HG02840 (cell line): Measurements from ENCODE around the gene ITGB1BP2.
"Not testable (repeated sequence)": the region's sequence is repeated elsewhere in the genome, so short reads cannot be mapped to it uniquely, and the experiment has no call there.

Source experiments
- ATAC-seq: cut with Tn5 transposase; IDR thresholded peaks from one replicate; pipeline ENCODE4 v1.9.1; 2021; ENCODE audit warnings: mild to moderate bottlenecking, moderate library complexity, moderate number of reproducible peaks; ENCODE audit not compliant: unreplicated experiment, low FRiP score

The ITGB1BP2 gene

DNA sequence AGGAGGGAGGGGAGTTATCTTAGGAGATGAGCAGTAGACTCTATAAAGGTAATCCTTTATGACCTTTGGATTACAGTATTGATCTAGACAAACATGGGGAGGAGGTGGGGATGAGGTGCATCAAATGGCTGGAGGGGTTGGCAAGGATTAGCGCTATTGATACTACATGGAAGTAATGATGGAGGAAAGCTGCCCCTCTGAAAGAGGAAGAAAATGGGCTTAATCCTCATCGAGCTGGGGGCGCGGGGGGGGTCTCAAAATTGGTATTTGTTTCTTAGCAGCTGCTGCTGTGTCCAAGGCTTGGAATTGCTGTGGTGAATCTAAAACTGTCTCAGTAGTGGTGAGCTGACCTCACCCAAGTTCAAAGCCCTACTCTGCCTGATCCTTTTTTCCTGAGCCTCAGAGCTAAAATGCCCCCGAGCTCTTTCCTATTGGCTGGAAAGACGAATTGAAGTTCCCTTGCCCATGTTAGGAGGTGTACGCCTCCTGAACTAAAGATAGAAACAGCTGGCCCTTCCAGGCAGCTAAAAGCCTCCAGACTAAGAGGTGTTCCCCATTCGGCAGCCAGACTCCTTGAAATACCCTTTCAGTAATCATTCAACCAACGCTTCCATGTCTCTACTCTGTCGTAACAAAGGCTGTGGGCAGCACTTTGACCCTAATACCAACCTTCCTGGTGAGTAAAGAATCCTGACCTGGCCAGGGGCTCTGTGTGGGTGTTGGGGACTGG, at the start of gene ITGB1BP2:
Gene ITGB1BP2 (plus strand): TSS at position 556 of the 730 bp plus-strand sequence. CDS start 57 bp downstream, at position 613.
- ATAC-seq = no peak

GRCh38 chrX:71252221-71252620, 49.3 kb upstream of the ITGB1BP2 start:
- no peak for ATAC-seq

DNA sequence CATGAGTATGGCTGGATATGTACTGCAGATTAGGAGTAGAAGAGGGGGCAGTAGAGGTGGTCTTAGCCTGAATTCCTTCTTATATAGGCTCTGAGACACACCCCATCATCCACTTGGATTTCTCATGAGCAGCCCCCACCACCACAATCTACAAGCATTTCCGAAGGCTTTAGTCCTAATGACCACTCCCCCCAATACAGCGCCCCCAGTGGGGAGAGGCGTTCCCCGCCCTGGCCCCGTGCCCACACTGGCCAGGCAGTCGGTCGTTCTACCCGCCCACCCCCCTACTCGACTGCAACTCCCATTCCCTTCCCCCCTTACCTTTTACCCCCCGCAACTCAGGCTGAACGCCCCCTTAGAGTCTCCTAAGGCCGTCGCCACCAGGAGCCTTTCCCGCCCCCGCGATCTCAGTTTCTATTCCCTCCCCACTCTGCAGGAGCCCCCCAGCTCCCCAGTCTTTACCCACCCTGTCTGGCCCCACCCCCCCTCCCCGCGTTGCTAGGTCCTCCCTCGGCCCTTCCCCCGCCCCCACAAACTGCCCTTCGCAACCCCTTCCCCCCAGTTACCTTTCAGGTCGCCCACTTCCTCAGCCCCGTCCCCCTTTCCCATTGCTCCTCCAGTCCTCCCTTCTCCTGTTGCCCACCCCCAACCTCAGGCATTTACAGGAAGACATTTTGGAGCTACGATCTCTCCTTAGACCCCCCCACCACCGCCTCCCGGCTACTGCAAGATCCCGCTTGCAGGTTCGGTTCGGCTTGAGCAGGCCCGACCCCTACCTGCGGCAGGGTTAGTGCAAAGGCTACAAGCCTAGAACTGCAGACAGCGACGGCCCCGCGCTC, 48.1 kb upstream of the ITGB1BP2 start:
- no peak for ATAC-seq

GRCh38 chrX:71254092-71254963, 47.2 kb upstream of the ITGB1BP2 start, which contains the start of gene ZMYM3:
Gene ZMYM3 (minus strand): TSS chrX:71254140. CDS start chrX:71253255, 885 bp downstream.
- ATAC-seq = peak; percentile 81

DNA sequence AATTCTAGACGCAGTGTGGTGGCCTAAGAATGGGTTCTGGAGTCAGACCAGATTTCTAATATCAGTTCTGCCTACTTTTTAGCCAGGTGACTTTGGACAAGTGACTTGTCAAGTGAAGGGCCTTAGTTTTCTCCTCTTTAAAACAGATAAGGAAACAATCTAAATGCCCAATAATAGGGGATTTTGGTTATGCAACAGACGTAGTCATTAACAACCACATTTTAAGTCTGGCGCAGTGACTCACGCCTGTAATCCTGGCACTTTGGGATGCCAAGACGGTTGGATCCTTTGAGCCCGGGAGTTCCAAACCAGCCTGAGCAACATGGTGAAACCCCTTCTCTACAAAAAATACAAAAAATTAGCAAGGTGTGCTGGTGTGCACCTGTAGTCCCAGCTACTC, 45.5 kb upstream of the ITGB1BP2 start:
- ATAC-seq = no peak

GRCh38 chrX:71256856-71257255, 44.7 kb upstream of the ITGB1BP2 start:
- ATAC-seq = no peak

DNA sequence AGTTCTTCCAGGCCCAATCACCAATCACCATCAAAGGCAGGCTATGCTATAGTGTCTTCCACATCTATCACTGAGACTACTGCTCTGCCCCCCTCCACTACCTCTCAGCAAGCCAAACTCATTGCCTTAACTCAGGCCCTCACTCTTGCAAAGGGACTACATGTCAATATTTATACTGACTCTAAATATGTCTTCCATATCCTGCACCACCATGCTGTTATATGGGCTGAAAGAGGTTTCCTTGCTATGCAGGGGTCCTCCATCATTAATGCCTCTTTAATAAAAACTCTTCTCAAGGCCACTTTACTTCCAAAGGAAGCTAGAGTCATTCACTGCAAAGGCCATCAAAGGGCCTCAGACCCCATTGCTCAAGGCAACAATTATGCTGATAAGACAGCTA, 32.9 kb upstream of the ITGB1BP2 start:
- not testable (repeated sequence) for ATAC-seq

GRCh38 chrX:71269801-71270395, 31.7 kb upstream of the ITGB1BP2 start:
- ATAC-seq = no peak

DNA sequence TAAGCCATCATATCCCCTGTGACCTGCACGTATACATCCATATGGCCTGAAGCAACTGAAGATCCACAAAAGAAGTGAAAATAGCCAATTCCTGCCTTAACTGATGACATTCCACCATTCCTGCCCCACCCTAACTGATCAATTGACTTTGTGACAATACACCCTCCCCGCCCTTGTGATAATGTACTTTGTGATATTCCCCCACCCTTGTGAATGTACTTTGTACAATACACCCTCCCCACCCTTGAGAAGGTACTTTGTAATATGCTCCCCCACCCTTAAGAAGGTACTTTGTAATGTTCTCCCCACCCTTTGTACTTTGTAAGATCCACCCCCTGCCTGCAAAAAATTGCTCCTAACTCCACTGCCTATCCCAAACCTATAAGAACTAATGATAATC, 29.2 kb upstream of the ITGB1BP2 start:
- ATAC-seq = not testable (repeated sequence)

GRCh38 chrX:71281300-71281699, 20.2 kb upstream of the ITGB1BP2 start:
- ATAC-seq = not testable (repeated sequence)

- peak; percentile 25 for ATAC-seq
Observed at GRCh38 chrX:71282514-71283402, 18.8 kb upstream of the ITGB1BP2 start.

GRCh38 chrX:71283403-71284143, 18.0 kb upstream of the ITGB1BP2 start, which contains the start of gene NONO:
Gene NONO (plus strand): TSS chrX:71283635. CDS start chrX:71290638, 7,003 bp downstream.
- ATAC-seq = peak; percentile 90

DNA sequence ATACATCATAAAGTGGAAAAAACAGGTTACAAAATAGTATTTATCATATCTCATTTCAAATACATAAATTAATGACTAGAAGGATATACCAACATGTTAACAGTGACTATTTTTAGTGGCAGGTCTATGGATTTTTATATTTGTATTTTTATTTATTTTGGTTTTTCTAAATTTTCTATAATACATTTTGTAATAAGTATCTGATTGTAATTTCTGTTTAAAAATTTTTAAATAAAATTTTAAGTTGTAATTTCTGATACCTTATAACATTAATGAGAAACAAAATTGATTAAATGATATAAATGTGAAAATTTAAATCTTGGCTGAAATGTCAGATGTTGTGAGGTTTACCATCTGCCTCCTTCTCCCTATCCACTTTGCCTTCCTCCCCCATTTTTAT, 15.6 kb upstream of the ITGB1BP2 start:
- no peak for ATAC-seq

DNA sequence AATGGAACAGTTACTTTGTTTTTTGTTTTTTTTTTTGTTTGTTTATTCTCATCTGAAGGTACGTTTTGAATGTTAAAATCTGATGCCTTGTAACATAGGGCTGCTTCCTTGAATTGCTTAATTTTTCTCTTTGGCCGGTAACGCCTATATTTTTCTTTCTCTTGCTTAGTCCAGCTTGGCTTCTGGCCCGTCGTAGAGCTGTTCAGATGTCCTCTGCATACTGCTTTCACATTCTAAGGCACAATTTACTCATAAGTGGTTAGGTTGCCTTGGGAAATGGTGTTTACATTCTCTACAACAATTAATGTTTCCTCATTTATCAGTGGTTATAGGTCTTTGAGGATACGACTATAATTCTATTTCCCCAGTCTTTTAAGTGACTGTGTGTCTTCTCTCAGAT, 10.2 kb upstream of the ITGB1BP2 start:
- ATAC-seq = no peak

GRCh38 chrX:71292669-71293365, 8.7 kb upstream of the ITGB1BP2 start:
- no peak for ATAC-seq

GRCh38 chrX:71296806-71297205, 4.7 kb upstream of the ITGB1BP2 start:
- ATAC-seq = no peak

- ATAC-seq = no peak
Observed at GRCh38 chrX:71298119-71298518, 3.4 kb upstream of the ITGB1BP2 start.

DNA sequence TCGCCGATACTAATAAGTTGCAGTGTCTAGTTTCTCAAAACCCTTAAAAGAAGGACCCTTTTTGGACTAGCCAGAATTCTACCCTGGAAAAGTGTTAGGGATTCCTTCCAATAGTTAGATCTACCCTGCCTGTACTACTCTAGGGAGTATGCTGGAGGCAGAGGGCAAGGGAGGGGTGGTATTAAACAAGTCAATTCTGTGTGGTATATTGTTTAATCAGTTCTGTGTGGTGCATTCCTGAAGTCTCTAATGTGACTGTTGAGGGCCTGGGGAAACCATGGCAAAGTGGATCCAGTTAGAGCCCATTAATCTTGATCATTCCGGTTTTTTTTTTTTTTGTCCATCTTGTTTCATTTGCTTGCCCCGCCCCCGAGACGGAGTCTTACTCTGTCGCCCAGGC, 1.5 kb upstream of the ITGB1BP2 start:
- not testable (repeated sequence) for ATAC-seq
